ENCODE results near the gene EFTUD2. TPM values are rescaled to one million over a fixed set of nuclear protein-coding genes. Genes with fewer than 3 reads are reported as not detected.

EFTUD2 gene
- total and polyA plus RNA-seq, 4 donors, result 19.8 to 84.3 (median 33.3) TPM

GRCh38 chr17:44906010-44906646 is 6.9 kb upstream of the EFTUD2 start:
- DNase-seq (ENCODE audit: low spot score), result no peak
- H3K9me3 ChIP-seq (ENCODE audit: control insufficient read depth in 4 of 4, low read length in 3 of 4), result no peaks in the 10 kb centered on the region
- H3K36me3 ChIP-seq (ENCODE audit: control insufficient read depth in 4 of 4, insufficient read depth in 3 of 4, low read depth in 1 of 4, low read length in 3 of 4), result no peaks in the 10 kb centered on the region
- 86% methylated on average over 10 of the region's 10 CpGs for WGBS
- H3K4me3 ChIP-seq (ENCODE audit: low read depth in 1 of 3, low read length in 3 of 3), result no peak overlapping the region
- peaks cover 0 to 8% (median 3%) of the 10 kb centered on the region in 4 donors for H3K4me1 ChIP-seq (ENCODE audit: control insufficient read depth in 4 of 4, insufficient read depth in 4 of 4, low read length in 3 of 4)
- H3K27ac ChIP-seq (ENCODE audit: low read depth in 1 of 2, low read length in 2 of 2), result no peak overlapping the region
- no peaks in the 10 kb centered on the region for H3K27me3 ChIP-seq (ENCODE audit: control insufficient read depth in 4 of 4, insufficient read depth in 4 of 4, low read length in 3 of 4)
- TF ChIP-seq GABPA (IDR thresholded peaks at IDR 0.05 in 1 of 2, conservative IDR thresholded peaks at IDR 0.05 in 1 of 2) (no peak), CTCF (IDR thresholded peaks at IDR 0.05; ENCODE audit: low read depth, low read length, missing input control) (no peak), FOXA2 (IDR thresholded peaks at IDR 0.05) (no peak), HNF4A (conservative IDR thresholded peaks at IDR 0.05) (no peak), EGR1 (IDR thresholded peaks at IDR 0.05; ENCODE audit: low read depth in 2 of 2) (no peak), REST (IDR thresholded peaks at IDR 0.05) (no peak), TAF1 (conservative IDR thresholded peaks at IDR 0.05) (no peak), ZBTB33 (IDR thresholded peaks at IDR 0.05) (no peak), YY1 (IDR thresholded peaks at IDR 0.05) (no peak)
- no peak overlapping the region for H3K9ac ChIP-seq (ENCODE audit: low read depth in 1 of 2, low read length in 2 of 2)

- H3K4me1 ChIP-seq (ENCODE audit: control insufficient read depth in 4 of 4, insufficient read depth in 4 of 4, low read length in 3 of 4), result peaks cover 0 to 4% (median 1%) of the 10 kb centered on the region in 4 donors
- H3K27ac ChIP-seq (ENCODE audit: low read depth in 1 of 2, low read length in 2 of 2), result no peak overlapping the region
- H3K9me3 ChIP-seq (ENCODE audit: control insufficient read depth in 4 of 4, low read length in 3 of 4), result no peaks in the 10 kb centered on the region
- TF ChIP-seq HNF4A (conservative IDR thresholded peaks at IDR 0.05), result peak in 1 of 2 donors; percentile 8
- no peak for TF ChIP-seq JUND (IDR thresholded peaks at IDR 0.05)
- TF ChIP-seq EGR1 (IDR thresholded peaks at IDR 0.05; ENCODE audit: low read depth in 2 of 2), result no peak
- WGBS, result 76% methylated on average over 9 of the region's 9 CpGs
- H3K36me3 ChIP-seq (ENCODE audit: control insufficient read depth in 4 of 4, insufficient read depth in 3 of 4, low read depth in 1 of 4, low read length in 3 of 4), result no peaks in the 10 kb centered on the region
- H3K4me3 ChIP-seq (ENCODE audit: low read depth in 1 of 3, low read length in 3 of 3), result no peak overlapping the region
- no peaks in the 10 kb centered on the region for H3K27me3 ChIP-seq (ENCODE audit: control insufficient read depth in 4 of 4, insufficient read depth in 4 of 4, low read length in 3 of 4)
- DNase-seq (ENCODE audit: low spot score), result no peak
- H3K9ac ChIP-seq (ENCODE audit: low read depth in 1 of 2, low read length in 2 of 2), result no peak overlapping the region
These were observed 6.1 kb upstream of the EFTUD2 start for GRCh38 chr17:44905006-44906000.

Data from liver (tissue), 9 donors.